Heart left ventricle (tissue), 13 donors: ENCODE results near the gene FNDC3B.

Source experiments
- CTCF ChIP-seq, 12 donors: fragments of 200-600 bp; sonication (generic) in 4 of 12; IDR thresholded peaks; one replicate each; pipeline versions ENCODE4 v1.5.0 to v1.8.0; 2018 to 2022; ENCODE audit warnings: antibody characterized with exemption in 12 of 12, mild to moderate bottlenecking in 5 of 12
- POLR2A ChIP-seq, 2 donors: fragments of 450-650 bp; IDR thresholded peaks; one replicate each; pipeline ENCODE4 v1.6.1; 2017; ENCODE audit warnings: antibody characterized with exemption in 2 of 2, mild to moderate bottlenecking in 2 of 2, moderate library complexity in 2 of 2
- donor health status: ischemic (EF 13 %, LVEDD 7.1; RV severe dilation, severe dysfunction).
- donor health status: DM: no; HTN: yes; CAD: no.
- donor health status: DM: no; HTN: no; CAD: no.
- donor health status: ischemic (EF 25% LVEDD 6.9; RV normal size, moderate dysfunction).
- donor health status: ischemic (EF 25% LVEDD 5.7; RV mildly dilated, moderate dysfunction).
- donor health status: ischemic (EF 35%, LVEDD 5.7; RV mildly dilated, moderate dysfunction).
- donor health status: nonischemic (EF 11% LVEDD 7.7; RV severe dilation, severe dysfunction).
- donor health status: DM: yes; HTN: yes; CAD: no.
- donor health status: PGD.
- donor health status: ischemic (EF 29% LVEDD 5.4; RV normal size, mild dysfunction).
- donor health status: nonischemic (EF 23%, LVEDD 6.1; RV moderate dilation, normal function).

- TF ChIP-seq CTCF (IDR thresholded peaks at IDR 0.05) (no peak), POLR2A (IDR thresholded peaks at IDR 0.05) (no peak)
These were observed 135.8 kb downstream of the FNDC3B start for GRCh38 chr3:172175254-172175599.
